ENCODE measurements around the gene ITGA6. TPM values are rescaled to one million over a fixed set of nuclear protein-coding genes. Genes with fewer than 3 reads are reported as not detected.

Gene ITGA6
- total RNA-seq, 6 experiments from 2014 or later: 10.7 to 26.8 (median 17.2) TPM

DNA sequence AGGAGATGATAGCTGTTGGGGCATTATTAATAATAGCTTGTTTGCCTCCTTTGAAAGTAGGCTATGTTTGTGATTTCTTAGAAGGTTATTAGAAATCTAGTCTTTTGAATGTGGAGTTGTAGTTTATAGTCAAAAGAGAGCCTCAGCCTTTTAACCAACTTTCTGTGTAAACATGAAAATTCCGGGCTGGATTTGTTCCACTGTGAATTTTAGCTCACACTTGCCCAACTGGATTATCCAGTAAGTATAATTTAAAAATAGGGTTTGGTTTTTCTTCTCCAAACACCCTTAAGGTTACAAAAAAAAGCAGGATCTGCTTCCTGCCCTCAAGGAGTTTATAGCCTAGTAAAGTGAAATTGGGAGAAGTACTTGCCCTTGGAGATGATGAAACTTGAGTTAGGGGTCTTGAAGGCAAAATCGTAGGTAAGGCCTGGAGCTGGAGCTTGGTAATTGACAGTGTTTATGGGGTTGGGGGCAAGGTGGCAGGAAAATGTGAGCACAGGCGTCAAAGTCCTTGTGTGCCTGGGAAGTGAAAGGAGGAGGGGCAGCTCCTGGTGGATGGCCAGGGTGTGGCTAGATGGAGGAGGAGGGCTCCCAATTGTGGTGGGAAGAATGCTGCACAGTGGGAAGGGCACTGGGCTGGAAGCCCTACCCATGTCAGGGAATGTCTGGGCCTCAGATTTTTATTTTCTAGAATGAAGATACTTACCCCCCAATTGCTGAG lies 21.3 kb downstream of the ITGA6 start:
- WGBS (ENCODE audit: insufficient coverage, low coverage, low lambda C conversion rate, missing lambda C conversion rate): 62% methylated on average over 3 of the region's 3 CpGs
- no peak overlapping the region for H3K4me3 ChIP-seq
- TF ChIP-seq POLR2A (IDR thresholded peaks at IDR 0.05): no peak
- TF ChIP-seq, protein P1, sequence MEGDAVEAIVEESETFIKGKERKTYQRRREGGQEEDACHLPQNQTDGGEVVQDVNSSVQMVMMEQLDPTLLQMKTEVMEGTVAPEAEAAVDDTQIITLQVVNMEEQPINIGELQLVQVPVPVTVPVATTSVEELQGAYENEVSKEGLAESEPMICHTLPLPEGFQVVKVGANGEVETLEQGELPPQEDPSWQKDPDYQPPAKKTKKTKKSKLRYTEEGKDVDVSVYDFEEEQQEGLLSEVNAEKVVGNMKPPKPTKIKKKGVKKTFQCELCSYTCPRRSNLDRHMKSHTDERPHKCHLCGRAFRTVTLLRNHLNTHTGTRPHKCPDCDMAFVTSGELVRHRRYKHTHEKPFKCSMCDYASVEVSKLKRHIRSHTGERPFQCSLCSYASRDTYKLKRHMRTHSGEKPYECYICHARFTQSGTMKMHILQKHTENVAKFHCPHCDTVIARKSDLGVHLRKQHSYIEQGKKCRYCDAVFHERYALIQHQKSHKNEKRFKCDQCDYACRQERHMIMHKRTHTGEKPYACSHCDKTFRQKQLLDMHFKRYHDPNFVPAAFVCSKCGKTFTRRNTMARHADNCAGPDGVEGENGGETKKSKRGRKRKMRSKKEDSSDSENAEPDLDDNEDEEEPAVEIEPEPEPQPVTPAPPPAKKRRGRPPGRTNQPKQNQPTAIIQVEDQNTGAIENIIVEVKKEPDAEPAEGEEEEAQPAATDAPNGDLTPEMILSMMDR (IDR thresholded peaks at IDR 0.05): no peak
- intact Hi-C loops (cut with DNase I): no loop called here
- H3K9me3 ChIP-seq: no peaks in the 10 kb centered on the region
- H3K4me1 ChIP-seq: peaks cover 0 to 14% (median 0%) of the 10 kb centered on the region in 4 donors
- no peak for ATAC-seq
- DNase-seq: no peak
- H3K27me3 ChIP-seq: no peaks in the 10 kb centered on the region
- H3K36me3 ChIP-seq: no peaks in the 10 kb centered on the region
- no peak overlapping the region for H3K27ac ChIP-seq

DNA sequence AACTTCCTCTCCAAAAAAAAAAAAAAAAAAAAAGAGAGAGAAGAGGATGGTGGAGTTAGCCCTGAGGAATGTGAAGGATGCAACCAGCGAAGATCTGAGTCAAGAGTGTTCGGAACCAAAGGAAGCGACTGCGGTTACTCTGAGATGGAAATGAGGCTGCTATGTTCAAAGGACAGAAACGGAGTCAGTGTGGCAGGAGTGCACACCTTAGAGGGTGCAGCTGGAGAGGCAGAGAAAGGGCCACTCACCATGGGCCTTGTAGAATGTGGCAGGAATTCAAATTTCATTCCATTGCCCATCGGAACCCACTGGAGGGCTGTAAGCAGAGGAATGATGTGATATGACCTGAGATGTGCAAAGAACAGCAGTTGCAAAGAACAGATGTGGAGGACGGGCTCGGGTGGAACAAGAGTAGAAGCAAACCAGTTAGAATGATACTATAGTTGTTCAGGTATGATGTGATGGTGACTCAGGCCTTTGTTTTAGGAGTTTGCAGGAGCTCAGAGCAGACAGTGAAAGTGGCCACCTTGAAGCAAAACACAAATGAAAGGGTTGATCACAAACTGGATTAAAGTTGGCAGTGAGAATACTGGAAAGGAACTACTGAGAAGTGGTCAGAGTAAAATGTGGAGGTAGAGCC lies 22.6 kb downstream of the ITGA6 start:
- H3K9me3 ChIP-seq: no peaks in the 10 kb centered on the region
- WGBS (ENCODE audit: insufficient coverage, low coverage, low lambda C conversion rate, missing lambda C conversion rate): 95% methylated on average over 8 of the region's 8 CpGs
- intact Hi-C loops (cut with DNase I): loop anchor here in 1 of 2 donors (10.0 kb wide), 1 partner anchor 115 kb away; no protein-coding TSS in a partner anchor

DNA sequence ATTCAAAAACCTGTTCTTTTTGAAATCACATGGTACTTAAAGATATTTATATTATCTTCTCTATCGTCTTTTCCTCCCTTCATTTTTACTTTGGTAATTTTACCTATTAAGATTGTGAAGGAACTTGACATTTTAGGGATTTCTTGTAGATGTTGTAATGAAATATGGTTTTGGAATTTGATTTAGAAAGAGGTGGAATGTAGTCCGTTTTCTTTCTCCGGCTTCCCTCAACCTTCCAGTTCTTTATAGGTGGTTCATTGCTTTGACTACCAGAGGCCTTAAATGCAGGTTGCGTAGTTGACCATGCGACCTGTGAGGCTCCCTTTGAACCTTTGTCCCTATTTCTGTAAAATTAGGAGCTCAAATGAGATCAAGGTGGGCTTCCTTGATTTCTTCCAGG lies 24.5 kb downstream of the ITGA6 start:
- Histone ChIP-seq H3K4me1 (peaks cover 0 to 14% (median 0%) of the 10 kb centered on the region in 4 donors), H3K36me3 (no peaks in the 10 kb centered on the region), H3K27me3 (no peaks in the 10 kb centered on the region), H3K27ac (no peak overlapping the region), H3K9me3 (no peaks in the 10 kb centered on the region), H3K4me3 (no peak overlapping the region)
- TF ChIP-seq POLR2A (IDR thresholded peaks at IDR 0.05): no peak
- TF ChIP-seq, protein P1 (IDR thresholded peaks at IDR 0.05): no peak
- intact Hi-C loops (cut with DNase I): loop anchor here in 1 of 2 donors (10.0 kb wide), 1 partner anchor 117 kb away; no protein-coding TSS in a partner anchor
- 89% methylated on average over 5 of the region's 5 CpGs for WGBS (ENCODE audit: insufficient coverage, low coverage, low lambda C conversion rate, missing lambda C conversion rate)
- no peak for ATAC-seq
- no peak for DNase-seq

More for the DNA sequence above, 22.6 kb downstream of the ITGA6 start:
- H3K27me3 ChIP-seq: no peaks in the 10 kb centered on the region
- no peak for TF ChIP-seq POLR2A (IDR thresholded peaks at IDR 0.05)
- TF ChIP-seq, protein P1 (IDR thresholded peaks at IDR 0.05): no peak
- no peak overlapping the region for H3K27ac ChIP-seq
- no peak overlapping the region for H3K4me3 ChIP-seq
- DNase-seq (no peak), ATAC-seq (no peak)
- H3K4me1 ChIP-seq: peaks cover 0 to 14% (median 0%) of the 10 kb centered on the region in 4 donors
- H3K36me3 ChIP-seq: no peaks in the 10 kb centered on the region

DNA sequence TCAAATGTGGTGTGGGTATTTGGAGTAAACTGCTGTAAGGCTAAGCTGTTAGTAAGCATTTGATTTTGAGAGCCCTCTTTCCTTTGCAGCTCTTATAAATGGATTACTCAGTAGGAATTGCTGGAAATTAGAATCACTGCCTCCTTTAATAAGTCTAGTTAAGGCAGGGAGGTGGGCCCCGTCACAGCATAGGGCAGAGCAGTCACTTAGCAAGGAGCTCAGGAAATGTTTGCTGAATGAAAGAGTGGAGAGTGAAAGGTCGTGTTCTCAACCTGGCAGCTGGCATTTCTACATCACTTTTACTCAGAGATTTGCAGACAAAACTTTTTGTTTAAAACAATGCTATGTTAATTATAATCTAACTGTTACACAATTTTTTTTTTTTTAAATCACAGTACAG lies 25.5 kb downstream of the ITGA6 start:
- H3K4me3 ChIP-seq: no peak overlapping the region
- H3K27me3 ChIP-seq: no peaks in the 10 kb centered on the region
- TF ChIP-seq, protein P1 (IDR thresholded peaks at IDR 0.05): no peak
- TF ChIP-seq POLR2A (IDR thresholded peaks at IDR 0.05): no peak
- DNase-seq (no peak), ATAC-seq (peak; percentile 42 to 92 (median 84))
- no peaks in the 10 kb centered on the region for H3K9me3 ChIP-seq
- peaks cover 0 to 14% (median 0%) of the 10 kb centered on the region in 4 donors for H3K4me1 ChIP-seq
- peak overlapping the region in 1 of 3 donors; percentile 52 for H3K27ac ChIP-seq
- intact Hi-C loops (cut with DNase I): loop anchor here in 1 of 2 donors (10.0 kb wide), 1 partner anchor 118 kb away; no protein-coding TSS in a partner anchor
- no peaks in the 10 kb centered on the region for H3K36me3 ChIP-seq
- WGBS (ENCODE audit: insufficient coverage, low coverage, low lambda C conversion rate, missing lambda C conversion rate): 45% methylated on average over 1 of the region's 2 CpGs
